H1 (cell line): Measurements from ENCODE around the gene ARHGAP22. TPM values are rescaled to one million over a fixed set of nuclear protein-coding genes. Genes with fewer than 3 reads are reported as not detected.

Experiments used
- CTCF ChIA-PET: fragments of 300-600 bp; sonication (Branson Sonifier 250); formaldehyde crosslinking; loops from one replicate; lab custom pipeline; 2021; ENCODE audit not compliant: partially characterized antibody; lab: Charles Lee
- POLR2A ChIA-PET: fragments of 300-600 bp; sonication (Branson Sonifier 250); formaldehyde crosslinking; loops from one replicate; lab custom pipeline; 2021; ENCODE audit warnings: inconsistent platforms; ENCODE audit not compliant: partially characterized antibody; lab: Charles Lee
- DNase-seq, 2 experiments: peaks; one replicate each; pipeline versions ENCODE4 v3.0.0 to v3.0.0-alpha.2; 2010 to 2022; ENCODE audit warnings: low spot score in 2 of 2, low read depth in 1 of 2, mixed read lengths in 1 of 2
- FAIRE-seq: peaks from 2 replicates; lab custom pipeline; 2011; peaks lifted over from hg19 to GRCh38; lab: Jason Lieb, UNC
- H2AFZ ChIP-seq: 2 replicates; pipeline ENCODE4 v1.8.1; 2012; ENCODE audit warnings: low read length, inconsistent platforms
- H2AK5ac ChIP-seq: 2 replicates; pipeline ENCODE4 v1.6.1; 2013; ENCODE audit warnings: low read depth, low read length
- H2BK120ac ChIP-seq: replicated peaks from 2 replicates; pipeline ENCODE3; 2013; ENCODE audit warnings: low read depth, low read length, inconsistent platforms
- H2BK12ac ChIP-seq: 2 replicates; pipeline ENCODE4 v1.6.1; 2013; ENCODE audit warnings: low read depth, low read length
- H2BK15ac ChIP-seq: 2 replicates; pipeline ENCODE4 v1.6.1; 2013; ENCODE audit warnings: low read length
- H2BK20ac ChIP-seq: 2 replicates; pipeline ENCODE4 v1.6.1; 2013; ENCODE audit warnings: low read length
- H2BK5ac ChIP-seq: 2 replicates; pipeline ENCODE4 v1.6.1; 2013; ENCODE audit warnings: low read depth, low read length
- H3K14ac ChIP-seq: 2 replicates; pipeline ENCODE4 v1.6.1; 2013; ENCODE audit warnings: inconsistent platforms; ENCODE audit not compliant: insufficient read length
- H3K18ac ChIP-seq: 2 replicates; pipeline ENCODE4 v1.6.1; 2013; ENCODE audit warnings: low read length; ENCODE audit errors: extremely low read depth
- H3K23ac ChIP-seq: 2 replicates; pipeline ENCODE4 v1.6.1; 2013; ENCODE audit warnings: inconsistent platforms; ENCODE audit not compliant: insufficient read length
- H3K23me2 ChIP-seq: 2 replicates; pipeline ENCODE4 v1.6.1; 2013; ENCODE audit warnings: low read depth, low read length
- H3K27ac ChIP-seq: 2 replicates; pipeline ENCODE4 v1.6.1; 2011; ENCODE audit warnings: low read depth, low read length, inconsistent platforms
- H3K27me3 ChIP-seq, 4 experiments: replicated peaks in 1 of 4; 1 replicate in 1 of 4; 2 replicates in 3 of 4; pipeline versions ENCODE4 v1.6.1 to v1.8.1; 2011 to 2013; ENCODE audit warnings: low read length in 3 of 4, mild to moderate bottlenecking in 3 of 4, inconsistent platforms in 2 of 4, mixed read lengths in 2 of 4, moderate library complexity in 1 of 4; ENCODE audit not compliant: control insufficient read depth in 3 of 4, insufficient read depth in 3 of 4; ENCODE audit errors: extremely low read depth in 1 of 4
- H3K36me3 ChIP-seq, 4 experiments: 2 replicates each; pipeline versions ENCODE4 v1.6.1 to v1.8.1; 2011 to 2013; ENCODE audit warnings: mild to moderate bottlenecking in 4 of 4, low read length in 3 of 4, moderate library complexity in 2 of 4, control low read depth in 1 of 4, inconsistent platforms in 1 of 4; ENCODE audit not compliant: insufficient read depth in 4 of 4, control insufficient read depth in 2 of 4
- H3K4ac ChIP-seq: replicated peaks from 2 replicates; pipeline ENCODE3; 2013; ENCODE audit warnings: low read length, low read depth, mixed read lengths, inconsistent platforms; ENCODE audit not compliant: insufficient read length
- H3K4me1 ChIP-seq, 4 experiments: replicated peaks in 1 of 4; 1 replicate in 1 of 4; 2 replicates in 3 of 4; pipeline versions ENCODE4 v1.6.1 to v1.8.1; 2011 to 2013; ENCODE audit warnings: low read length in 3 of 4, inconsistent platforms in 2 of 4, mixed read lengths in 1 of 4; ENCODE audit not compliant: insufficient read depth in 4 of 4, control insufficient read depth in 3 of 4
- H3K4me2 ChIP-seq, 2 experiments: 2 replicates each; pipeline versions ENCODE4 v1.6.1 to v1.8.1; 2011 to 2013; ENCODE audit warnings: low read depth in 2 of 2, low read length in 2 of 2, control low read depth in 1 of 2, inconsistent platforms in 1 of 2, mild to moderate bottlenecking in 1 of 2; ENCODE audit not compliant: insufficient read depth in 1 of 2
- H3K4me3 ChIP-seq, 4 experiments: fragments of 200-600, 300-600 bp in 1 of 4; sonication (generic), shearing (Covaris generic), sonication (Bioruptor Twin) in 1 of 4; 2 replicates each; pipeline versions ENCODE4 v1.5.1 to v1.8.1; 2011 to 2016; ENCODE audit warnings: low read length in 4 of 4, low read depth in 3 of 4, control low read depth in 2 of 4, inconsistent platforms in 2 of 4, mild to moderate bottlenecking in 2 of 4, mixed read lengths in 1 of 4, moderate library complexity in 1 of 4; ENCODE audit not compliant: insufficient read depth in 2 of 4; ENCODE audit errors: extremely low read depth in 1 of 4
- H3K56ac ChIP-seq: replicated peaks from 2 replicates; pipeline ENCODE3; 2013; ENCODE audit warnings: low read depth, mild to moderate bottlenecking, mixed read lengths, low read length, inconsistent platforms; ENCODE audit not compliant: insufficient read length
- H3K79me1 ChIP-seq: 2 replicates; pipeline ENCODE4 v1.6.1; 2013; ENCODE audit warnings: low read depth, low read length, control low read depth
- H3K79me2 ChIP-seq, 2 experiments: 2 replicates each; pipeline versions ENCODE4 v1.6.1 to v1.8.1; 2012 to 2013; ENCODE audit warnings: low read length in 2 of 2, mild to moderate bottlenecking in 2 of 2, inconsistent platforms in 1 of 2; ENCODE audit not compliant: insufficient read depth in 2 of 2, control insufficient read depth in 1 of 2
- H3K9ac ChIP-seq, 4 experiments: replicated peaks in 1 of 4; 1 replicate in 1 of 4; 2 replicates in 3 of 4; pipeline versions ENCODE4 v1.6.1 to v1.8.1; 2011 to 2013; ENCODE audit warnings: low read depth in 3 of 4, low read length in 3 of 4, control low read depth in 2 of 4, mild to moderate bottlenecking in 2 of 4, moderate library complexity in 2 of 4, inconsistent platforms in 1 of 4; ENCODE audit errors: extremely low read depth in 1 of 4
- H3K9me3 ChIP-seq, 2 experiments: 2 replicates each; pipeline versions ENCODE4 v1.6.1 to v1.8.1; 2012 to 2013; ENCODE audit warnings: mild to moderate bottlenecking in 2 of 2, moderate library complexity in 2 of 2, control low read depth in 1 of 2, inconsistent platforms in 1 of 2, low read depth in 1 of 2, low read length in 1 of 2, mixed read lengths in 1 of 2; ENCODE audit not compliant: insufficient read depth in 2 of 2
- H4K20me1 ChIP-seq, 2 experiments: replicated peaks in 1 of 2; 2 replicates each; pipeline versions ENCODE3 to v1.8.1; 2011 to 2013; ENCODE audit warnings: inconsistent platforms in 2 of 2, low read length in 2 of 2, mild to moderate bottlenecking in 1 of 2; ENCODE audit not compliant: insufficient read depth in 2 of 2, control insufficient read depth in 1 of 2
- H4K5ac ChIP-seq: 2 replicates; pipeline ENCODE4 v1.6.1; 2013; ENCODE audit warnings: low read length, low read depth, mixed read lengths, inconsistent platforms; ENCODE audit not compliant: insufficient read length
- H4K8ac ChIP-seq: 2 replicates; pipeline ENCODE4 v1.8.0; 2013; ENCODE audit warnings: mild to moderate bottlenecking, moderate library complexity, low read length, inconsistent platforms; ENCODE audit not compliant: insufficient read depth; ENCODE audit errors: extremely low read depth
- H4K91ac ChIP-seq: replicated peaks from 2 replicates; pipeline ENCODE3; 2013; ENCODE audit warnings: low read length, mixed read lengths, inconsistent platforms; ENCODE audit not compliant: insufficient read length
- CHD2 ChIP-seq: IDR thresholded peaks from 2 replicates; pipeline ENCODE4 v1.6.1; 2012; ENCODE audit warnings: low read length, improper control_type of control experiment
- GTF2F1 ChIP-seq: IDR thresholded peaks from 2 replicates; pipeline ENCODE4 v1.6.1; 2012; ENCODE audit warnings: low read depth, low read length, improper control_type of control experiment, borderline replicate concordance
- SP4 ChIP-seq: IDR thresholded peaks from 2 replicates; pipeline ENCODE4 v1.6.1; 2012; ENCODE audit warnings: low read length, inconsistent platforms
- TAF7 ChIP-seq: optimal IDR thresholded peaks from 2 replicates; pipeline ENCODE3; 2011; ENCODE audit warnings: low read depth, mild to moderate bottlenecking, inconsistent platforms, low read length, moderate library complexity, borderline replicate concordance
- WGBS, 2 experiments: shearing (Covaris generic) in 1 of 2; methylation state at CpG; one replicate each; pipeline versions ENCODE4 v1.1.6 to v1.1.7; 2013 to 2015; ENCODE audit warnings: low lambda C conversion rate in 2 of 2, mixed read lengths in 2 of 2, inconsistent platforms in 1 of 2, low coverage in 1 of 2, missing lambda C conversion rate in 1 of 2; ENCODE audit not compliant: insufficient replicate concordance in 2 of 2, insufficient coverage in 1 of 2, insufficient read length in 1 of 2; ENCODE audit errors: extremely low coverage in 1 of 2, missing lambda C conversion rate in 1 of 2; 5-methylcytosine and 5-hydroxymethylcytosine counted together
- polyA plus RNA-seq, 7 experiments: library from polyadenylated mRNA; depleted of rRNA in 3 of 7; stranded (reverse) in 5 of 7; unstranded in 2 of 7; fragments of >200 nt in 5 of 7; fragments of 200-250 nt in 2 of 7; gene quantifications; 1 replicate in 5 of 7; 2 replicates in 1 of 7; 4 replicates in 1 of 7; pipeline versions ENCODE4 v1.2.1 to v1.2.3, GENCODE V29; 2011 to 2013; ENCODE audit warnings: missing spikeins in 2 of 7, mixed read lengths in 2 of 7
- total RNA-seq: library from RNA; stranded (reverse); fragmentation: NEBNext Ultra II Directional; extraction: Animal tissue kit (Norgen Biotek cat#: 25700); gene quantifications from 2 replicates; pipeline ENCODE4 v1.2.1, GENCODE V29; 2021

The ARHGAP22 gene
- total and polyA plus RNA-seq, 2 of the 8 experiments (the other 6 are each of a cell fraction or from before 2014, with no cell fraction given) = 3.6 to 11.2 TPM

- H3K4ac ChIP-seq = no peak overlapping the region
- 89% methylated on average over 3 of the region's 3 CpGs; no CpG with 5 or more reads in 1 of the 2 experiments for WGBS, 2 experiments
- no peak for FAIRE-seq
These were observed 7.5 kb upstream of the ARHGAP22 start for GRCh38 chr10:48612236-48612943.

More at GRCh38 chr10:48612236-48612943, 7.5 kb upstream of the ARHGAP22 start:
- no peaks in the 10 kb centered on the region for H4K20me1 ChIP-seq
- H2AFZ ChIP-seq = no peak overlapping the region
- no peak overlapping the region for H2BK5ac ChIP-seq
- H3K9ac ChIP-seq = no peak overlapping the region; a peak in 1 of 7 replicates
- H2BK120ac ChIP-seq = no peak overlapping the region
- H4K8ac ChIP-seq = no peak overlapping the region
- no peak for DNase-seq
- no peak overlapping the region for H2BK12ac ChIP-seq
- H3K23ac ChIP-seq = no peak overlapping the region
- no peak overlapping the region for H3K14ac ChIP-seq
- no peak overlapping the region for H2AK5ac ChIP-seq
- ChIA-PET CTCF (interaction anchor here (0.6 to 7.5 kb wide), 7 partner anchors 26 to 754 kb away, joined by 3 to 172 read pairs (median 5); no protein-coding TSS in a partner anchor), POLR2A (no interaction called here)
- H3K4me2 ChIP-seq = no peak overlapping the region
- H3K4me1 ChIP-seq = peaks cover 0 to 5% (median under 1%) of the 10 kb centered on the region in 4 experiments; a peak in 2 of 7 replicates
- no peaks in the 10 kb centered on the region for H3K23me2 ChIP-seq
- H2BK20ac ChIP-seq = no peak overlapping the region
- no peak overlapping the region for H3K27ac ChIP-seq
- H4K5ac ChIP-seq = no peak overlapping the region
- no peak overlapping the region for H3K4me3 ChIP-seq
- no peaks in the 10 kb centered on the region for H3K79me2 ChIP-seq
- H3K36me3 ChIP-seq = no peaks in the 10 kb centered on the region
- TF ChIP-seq SP4 (no peak), GTF2F1 (no peak), TAF7 (no peak), CHD2 (no peak)
- TF ChIP-seq, all 59 proteins: peak for 0
- H3K9me3 ChIP-seq = no peaks in the 10 kb centered on the region
- no peak overlapping the region for H3K18ac ChIP-seq
- no peaks in the 10 kb centered on the region for H3K79me1 ChIP-seq
- no peak overlapping the region for H3K56ac ChIP-seq
- H4K91ac ChIP-seq = no peak overlapping the region
- H2BK15ac ChIP-seq = no peak overlapping the region
- no peaks in the 10 kb centered on the region; a peak in 1 of 7 replicates for H3K27me3 ChIP-seq
